Prostate gland (tissue), 2 donors: ENCODE data around the gene KIF4B. TPM values are rescaled to one million over a fixed set of nuclear protein-coding genes. Genes with fewer than 3 reads are reported as not detected.
A peak's percentile ranks its signal among the peaks of the same experiment; 100 is the strongest.
"Not testable (repeated sequence)": the region's sequence is repeated elsewhere in the genome, so short reads cannot be mapped to it uniquely, and the experiment has no call there.

Source experiments
- DNase-seq: peaks from one replicate; pipeline ENCODE4 v3.0.0-alpha.2; 2019; ENCODE audit warnings: low spot score
- H3K27ac ChIP-seq, 2 donors: fragments of 200-600 bp; sonication (generic); 2 replicates each; pipeline ENCODE4 v1.5.1; 2017 to 2019
- H3K27me3 ChIP-seq: fragments of 200-600 bp; sonication (generic); replicated peaks from 2 replicates; pipeline ENCODE4 v1.5.1; 2019; ENCODE audit not compliant: insufficient read depth
- H3K36me3 ChIP-seq, 2 donors: fragments of 200-600 bp; sonication (generic); 1 replicate in 1 of 2; 2 replicates in 1 of 2; pipeline versions ENCODE4 v1.5.1 to v1.8.1; 2017 to 2019
- H3K4me1 ChIP-seq: fragments of 200-600 bp; sonication (generic); replicated peaks from 2 replicates; pipeline ENCODE4 v1.5.1; 2019
- H3K4me3 ChIP-seq, 2 donors: fragments of 200-600 bp; sonication (generic); 2 replicates each; pipeline ENCODE4 v1.5.1; 2017 to 2019
- H3K9me3 ChIP-seq: fragments of 200-600 bp; sonication (generic); 2 replicates; pipeline ENCODE4 v1.5.1; 2017
- POLR2A ChIP-seq: fragments of 450-650 bp; IDR thresholded peaks from one replicate; pipeline ENCODE4 v1.6.1; 2016; ENCODE audit warnings: antibody characterized with exemption, mild to moderate bottlenecking
- POLR2AphosphoS5 ChIP-seq: sonication (generic); formaldehyde crosslinking; IDR thresholded peaks from one replicate; pipeline ENCODE4 v1.6.1; 2017; ENCODE audit warnings: antibody characterized with exemption
- WGBS: methylation state at CpG from one replicate; pipeline ENCODE4 v1.1.5; 2018; 5-methylcytosine and 5-hydroxymethylcytosine counted together
- intact Hi-C: fragments of 100-400 bp; cut with DNase I; formaldehyde crosslinking; loops from one replicate; pipeline ENCODE4 v1.14.2; 2022
- total RNA-seq, 2 donors: library from RNA; depleted of rRNA; stranded (reverse); fragments of >200 nt; gene quantifications; one replicate each; pipeline ENCODE4 v1.1.0, GENCODE V29; 2016
- TF ChIP-seq, protein P1 (sequence below), 4 experiments: fragments of 200-600 bp in 2 of 4; fragments of 450-650 bp in 2 of 4; sonication (generic) in 2 of 4; IDR thresholded peaks; 1 replicate in 3 of 4; 2 replicates in 1 of 4; pipeline ENCODE4 v1.5.1; 2016 to 2019; ENCODE audit warnings: antibody characterized with exemption in 4 of 4, mild to moderate bottlenecking in 2 of 4, moderate library complexity in 2 of 4

Gene KIF4B
- total RNA-seq, 2 donors from 2014 or later = 1.0 TPM; not detected in 1

DNA sequence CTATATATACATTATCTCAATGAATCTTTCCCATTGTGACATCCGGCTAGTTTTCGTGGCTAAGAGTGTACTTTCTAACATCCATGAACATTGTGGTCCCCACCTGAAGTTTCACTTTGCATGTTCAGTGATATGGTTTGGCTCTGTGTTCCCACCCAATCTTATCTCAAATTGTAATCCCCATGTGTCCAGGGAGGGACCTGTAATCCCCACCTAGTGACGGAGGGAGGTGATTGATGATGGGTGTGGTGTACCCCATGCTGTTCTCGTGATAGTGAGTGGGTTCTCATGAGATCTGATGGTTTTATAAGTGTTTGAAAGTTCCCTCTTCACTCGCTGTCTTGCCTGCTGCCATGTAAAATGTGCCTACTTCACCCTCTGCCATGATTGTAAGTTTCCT is 44.6 kb upstream of the KIF4B start:
- Histone ChIP-seq H3K36me3 (peaks cover 0 to 4% of the 10 kb centered on the region in 2 donors), H3K4me3 (no peak overlapping the region), H3K27me3 (no peaks in the 10 kb centered on the region), H3K4me1 (no peaks in the 10 kb centered on the region), H3K27ac (no peak overlapping the region), H3K9me3 (no peaks in the 10 kb centered on the region)
- intact Hi-C loops = no loop called here
- DNase-seq = no peak
- 94% methylated on average over 5 of the region's 5 CpGs for whole genome bisulfite sequencing
- no peak for TF ChIP-seq POLR2AphosphoS5
- TF ChIP-seq, protein P1, sequence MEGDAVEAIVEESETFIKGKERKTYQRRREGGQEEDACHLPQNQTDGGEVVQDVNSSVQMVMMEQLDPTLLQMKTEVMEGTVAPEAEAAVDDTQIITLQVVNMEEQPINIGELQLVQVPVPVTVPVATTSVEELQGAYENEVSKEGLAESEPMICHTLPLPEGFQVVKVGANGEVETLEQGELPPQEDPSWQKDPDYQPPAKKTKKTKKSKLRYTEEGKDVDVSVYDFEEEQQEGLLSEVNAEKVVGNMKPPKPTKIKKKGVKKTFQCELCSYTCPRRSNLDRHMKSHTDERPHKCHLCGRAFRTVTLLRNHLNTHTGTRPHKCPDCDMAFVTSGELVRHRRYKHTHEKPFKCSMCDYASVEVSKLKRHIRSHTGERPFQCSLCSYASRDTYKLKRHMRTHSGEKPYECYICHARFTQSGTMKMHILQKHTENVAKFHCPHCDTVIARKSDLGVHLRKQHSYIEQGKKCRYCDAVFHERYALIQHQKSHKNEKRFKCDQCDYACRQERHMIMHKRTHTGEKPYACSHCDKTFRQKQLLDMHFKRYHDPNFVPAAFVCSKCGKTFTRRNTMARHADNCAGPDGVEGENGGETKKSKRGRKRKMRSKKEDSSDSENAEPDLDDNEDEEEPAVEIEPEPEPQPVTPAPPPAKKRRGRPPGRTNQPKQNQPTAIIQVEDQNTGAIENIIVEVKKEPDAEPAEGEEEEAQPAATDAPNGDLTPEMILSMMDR (IDR thresholded peaks at IDR 0.05) = no peak
- no peak for TF ChIP-seq POLR2A

DNA sequence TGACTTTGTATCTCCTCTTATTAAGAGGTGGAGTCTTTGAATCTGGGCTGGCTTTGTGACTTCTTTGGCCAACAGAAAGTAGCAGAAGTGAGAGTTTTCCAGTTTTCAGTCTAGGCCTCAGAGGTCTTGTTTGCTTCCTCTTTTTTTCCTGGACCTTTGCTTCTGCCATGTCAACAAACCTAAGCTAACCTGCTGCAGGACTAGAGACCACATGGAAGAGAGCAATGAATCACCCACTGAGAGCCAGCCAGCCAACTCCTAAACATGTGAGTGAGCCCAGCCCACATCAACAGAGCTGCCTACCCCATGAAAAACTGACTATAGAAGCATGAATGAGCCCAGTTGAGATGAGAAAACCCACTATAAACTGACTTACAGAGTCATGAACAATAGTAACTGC is 42.8 kb upstream of the KIF4B start:
- H3K4me3 ChIP-seq = no peak overlapping the region
- intact Hi-C loops = no loop called here
- TF ChIP-seq, protein P1 (IDR thresholded peaks at IDR 0.05) = no peak
- TF ChIP-seq POLR2AphosphoS5 = no peak
- no peak for TF ChIP-seq POLR2A
- no peaks in the 10 kb centered on the region for H3K4me1 ChIP-seq
- peaks cover 0 to 4% of the 10 kb centered on the region in 2 donors for H3K36me3 ChIP-seq
- H3K9me3 ChIP-seq = no peaks in the 10 kb centered on the region
- no peak overlapping the region for H3K27ac ChIP-seq
- H3K27me3 ChIP-seq = no peaks in the 10 kb centered on the region
- no peak for DNase-seq

- H3K36me3 ChIP-seq = peaks cover 0 to 2% of the 10 kb centered on the region in 2 donors
- WGBS = 93% methylated on average over 2 of the region's 2 CpGs
- TF ChIP-seq POLR2AphosphoS5 (no peak), POLR2A (no peak)
- TF ChIP-seq, protein P1 (IDR thresholded peaks at IDR 0.05) = no peak
- no peaks in the 10 kb centered on the region for H3K9me3 ChIP-seq
- H3K27ac ChIP-seq = no peak overlapping the region
- no peak for DNase-seq
- H3K4me1 ChIP-seq = no peaks in the 10 kb centered on the region
- no peaks in the 10 kb centered on the region for H3K27me3 ChIP-seq
- H3K4me3 ChIP-seq = no peak overlapping the region
- intact Hi-C loops = no loop called here
Measured at GRCh38 chr5:154971501-154971900, 42.1 kb upstream of the KIF4B start.

- no peaks in the 10 kb centered on the region for H3K27me3 ChIP-seq
- WGBS = 66% methylated on average over 2 of the region's 2 CpGs
- H3K36me3 ChIP-seq = no peaks in the 10 kb centered on the region
- intact Hi-C loops = no loop called here
- no peak overlapping the region for H3K27ac ChIP-seq
- no peak for DNase-seq
- no peaks in the 10 kb centered on the region for H3K9me3 ChIP-seq
- H3K4me3 ChIP-seq = no peak overlapping the region
- TF ChIP-seq, protein P1 (IDR thresholded peaks at IDR 0.05) = peak in 2 of 4 experiments; percentile 15 to 17
- TF ChIP-seq POLR2AphosphoS5 (no peak), POLR2A (no peak)
- H3K4me1 ChIP-seq = no peaks in the 10 kb centered on the region
Measured at GRCh38 chr5:154972476-154973080, 41.0 kb upstream of the KIF4B start.

GRCh38 chr5:154976082-154976481 is 37.5 kb upstream of the KIF4B start:
- H3K4me1 ChIP-seq, H3K27ac ChIP-seq, intact Hi-C loops, DNase-seq, H3K27me3 ChIP-seq, H3K4me3 ChIP-seq, H3K36me3 ChIP-seq, H3K9me3 ChIP-seq: not testable (repeated sequence)
- 93% methylated on average over 9 of the region's 9 CpGs for WGBS
